GM12801 (cell line): Measurements from ENCODE around the gene RTF1.

Source experiments
- TF ChIP-seq, protein P1 (sequence below): IDR thresholded peaks from one replicate; pipeline ENCODE4 v1.5.1; 2011; ENCODE audit warnings: control low read depth; ENCODE audit not compliant: insufficient read length; ENCODE audit errors: extremely low read depth

Gene RTF1

DNA sequence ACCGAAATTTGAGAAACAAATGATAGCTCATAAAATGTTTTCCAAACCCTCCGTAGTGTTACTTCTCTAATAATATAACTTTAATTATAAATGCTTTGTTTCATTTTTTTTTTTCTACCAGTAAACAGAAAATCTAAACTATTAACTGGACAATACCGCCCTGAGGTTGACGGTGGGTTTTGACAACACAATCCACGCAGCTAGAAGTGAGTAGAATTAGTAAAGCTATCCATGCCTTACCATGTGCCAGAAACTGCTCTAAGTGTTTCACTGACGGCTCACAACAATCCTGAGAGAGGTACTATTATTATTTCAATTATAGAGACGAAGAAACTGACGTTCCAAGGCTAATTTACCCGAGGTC lies 15.0 kb upstream of the RTF1 start:
- TF ChIP-seq, protein P1, sequence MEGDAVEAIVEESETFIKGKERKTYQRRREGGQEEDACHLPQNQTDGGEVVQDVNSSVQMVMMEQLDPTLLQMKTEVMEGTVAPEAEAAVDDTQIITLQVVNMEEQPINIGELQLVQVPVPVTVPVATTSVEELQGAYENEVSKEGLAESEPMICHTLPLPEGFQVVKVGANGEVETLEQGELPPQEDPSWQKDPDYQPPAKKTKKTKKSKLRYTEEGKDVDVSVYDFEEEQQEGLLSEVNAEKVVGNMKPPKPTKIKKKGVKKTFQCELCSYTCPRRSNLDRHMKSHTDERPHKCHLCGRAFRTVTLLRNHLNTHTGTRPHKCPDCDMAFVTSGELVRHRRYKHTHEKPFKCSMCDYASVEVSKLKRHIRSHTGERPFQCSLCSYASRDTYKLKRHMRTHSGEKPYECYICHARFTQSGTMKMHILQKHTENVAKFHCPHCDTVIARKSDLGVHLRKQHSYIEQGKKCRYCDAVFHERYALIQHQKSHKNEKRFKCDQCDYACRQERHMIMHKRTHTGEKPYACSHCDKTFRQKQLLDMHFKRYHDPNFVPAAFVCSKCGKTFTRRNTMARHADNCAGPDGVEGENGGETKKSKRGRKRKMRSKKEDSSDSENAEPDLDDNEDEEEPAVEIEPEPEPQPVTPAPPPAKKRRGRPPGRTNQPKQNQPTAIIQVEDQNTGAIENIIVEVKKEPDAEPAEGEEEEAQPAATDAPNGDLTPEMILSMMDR, result no peak

DNA sequence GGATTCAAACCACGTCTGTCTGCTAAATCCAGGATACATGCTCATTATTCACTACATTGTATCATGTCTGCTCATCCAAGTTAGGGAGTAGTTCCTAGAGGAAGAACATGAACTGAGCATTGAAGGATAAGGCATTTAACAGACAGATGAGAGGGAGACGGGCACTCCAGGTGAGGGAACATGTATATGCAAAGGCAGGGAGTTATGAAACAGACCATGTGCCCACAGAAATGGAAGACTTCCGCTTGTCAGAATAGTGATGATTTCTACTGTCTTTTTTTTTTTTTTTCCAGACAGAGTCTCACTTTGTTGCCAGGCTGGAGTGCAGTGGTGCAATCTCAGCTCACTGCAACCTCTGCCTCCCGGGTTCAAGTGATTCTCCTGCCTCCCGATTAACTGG lies 9.6 kb upstream of the RTF1 start:
- TF ChIP-seq, protein P1, result no peak

DNA sequence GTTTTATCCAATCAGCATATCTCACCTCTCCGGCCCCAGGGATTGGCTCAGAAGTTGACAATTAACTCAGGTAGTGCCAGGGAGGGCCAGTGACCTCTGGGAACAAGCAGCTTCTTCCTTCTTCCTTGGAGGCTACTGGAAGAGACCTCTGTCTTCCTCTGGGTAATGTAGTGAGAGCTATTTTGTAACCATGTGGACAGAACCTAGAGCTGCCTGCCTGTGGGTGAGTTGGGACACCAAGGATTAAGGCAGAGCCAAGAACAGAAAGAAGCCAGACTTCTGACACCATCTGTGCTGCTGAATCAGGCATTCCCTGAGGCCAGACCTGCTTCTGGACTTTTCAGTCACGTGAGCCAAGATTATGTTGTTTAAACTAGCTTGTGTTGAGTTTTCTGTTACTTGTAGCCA lies 8.7 kb upstream of the RTF1 start:
- TF ChIP-seq, protein P1, result no peak

DNA sequence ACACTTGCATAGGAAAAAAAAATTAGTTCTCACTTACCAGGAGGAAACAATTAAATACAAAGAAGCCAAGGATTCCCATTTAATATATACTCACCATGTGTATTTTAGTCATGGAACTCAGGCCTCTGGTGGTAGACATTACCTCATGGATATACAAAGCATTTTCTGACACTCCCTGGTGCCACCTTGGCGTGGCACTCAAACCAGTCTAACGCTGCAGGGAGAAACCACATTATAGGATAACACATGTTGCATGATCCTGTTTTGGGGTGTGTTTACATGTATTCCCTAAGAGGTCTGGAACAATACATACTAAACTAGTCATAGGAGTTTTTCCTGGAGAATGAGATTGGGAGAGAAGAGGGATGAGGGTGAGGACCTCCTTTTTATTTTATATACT lies 5.9 kb upstream of the RTF1 start:
- TF ChIP-seq, protein P1, result no peak

DNA sequence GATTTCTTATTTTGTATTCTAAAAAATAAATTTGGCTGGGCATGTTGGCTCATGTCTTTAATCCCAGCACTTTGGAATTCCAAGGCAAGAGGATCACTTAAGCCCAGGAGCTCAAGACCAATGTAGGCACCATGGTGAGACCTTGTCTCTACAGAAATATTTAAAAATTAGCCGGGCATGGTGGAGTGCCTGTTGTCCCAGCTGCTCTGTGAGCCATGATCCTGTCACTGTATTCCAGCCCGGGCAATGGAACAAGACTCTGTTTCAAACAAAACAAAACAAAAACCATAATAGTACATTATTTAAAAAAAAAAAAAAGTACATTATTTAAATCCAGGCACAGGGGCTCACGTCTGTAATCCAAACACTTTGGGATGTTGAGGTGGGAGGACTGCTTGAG lies 5.5 kb upstream of the RTF1 start:
- TF ChIP-seq, protein P1, result no peak

DNA sequence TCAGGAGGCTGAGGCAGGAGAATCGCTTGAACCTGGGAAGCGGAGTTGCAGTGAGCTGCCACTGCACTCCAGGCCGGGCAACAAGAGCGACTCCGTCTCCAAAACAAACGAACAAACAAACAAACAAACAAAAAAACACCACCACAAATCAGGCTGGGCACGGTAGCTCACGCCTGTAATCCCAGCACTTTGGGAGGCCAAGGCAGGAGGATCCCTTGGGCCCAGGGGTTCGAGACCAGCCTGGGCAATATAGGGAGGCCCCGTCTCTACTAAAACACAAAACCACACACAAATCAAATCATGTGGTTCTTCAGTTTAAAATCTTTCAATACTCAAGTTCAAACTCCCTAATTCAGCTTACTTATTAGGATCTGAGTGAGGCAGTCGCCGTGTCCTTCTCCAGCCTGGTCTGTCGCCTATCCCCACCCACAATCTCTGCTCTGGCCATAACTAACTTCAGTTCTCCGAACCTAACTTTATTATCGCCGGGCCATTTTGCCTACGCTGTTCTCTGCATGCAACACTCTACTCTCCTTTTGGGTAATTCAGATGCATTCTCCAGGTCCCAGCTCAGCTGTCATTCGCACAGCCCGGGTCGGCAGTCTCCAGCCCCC lies 660 bp upstream of the RTF1 start:
- TF ChIP-seq, protein P1, result no peak

DNA sequence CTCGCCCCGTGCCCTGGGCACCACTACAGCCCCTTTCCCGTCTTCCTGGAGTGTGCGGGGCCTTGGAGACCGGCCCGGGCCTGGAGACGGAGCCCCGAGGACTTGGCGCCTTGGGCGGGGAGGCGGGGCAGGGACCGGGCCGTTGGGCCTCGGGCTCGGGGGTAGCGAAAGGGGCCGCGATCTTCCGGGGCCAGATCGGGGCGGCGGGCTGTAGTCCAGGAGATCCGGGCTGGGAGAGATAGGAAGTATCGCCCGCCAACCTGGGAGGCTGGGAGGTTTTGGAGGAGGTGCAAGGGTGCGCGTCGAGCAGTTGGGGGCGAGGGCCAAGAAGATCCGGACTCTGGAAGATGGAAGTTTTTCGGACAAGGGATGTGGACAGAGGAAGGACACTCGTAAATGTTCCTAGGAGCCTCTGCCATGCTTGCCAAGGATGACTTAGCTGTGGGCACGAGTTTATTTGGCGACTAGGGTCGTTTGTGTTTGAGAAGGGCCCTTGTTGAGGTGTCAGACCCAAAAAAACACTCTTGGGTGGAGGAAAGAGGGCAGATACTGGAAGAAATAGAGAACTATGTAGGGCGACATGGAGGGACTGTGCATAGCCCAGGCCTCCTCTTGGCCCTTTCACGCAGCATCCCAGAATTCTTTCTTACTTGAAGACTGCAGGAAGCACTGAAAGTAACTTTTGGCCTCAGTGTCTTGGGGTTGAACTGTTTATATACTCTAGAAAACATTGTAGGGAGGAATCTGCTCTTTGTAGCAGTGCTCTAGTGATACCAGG lies 712 bp downstream of the RTF1 start:
- TF ChIP-seq, protein P1, result no peak
